HepG2 (cell line): Measurements from ENCODE around the gene GSTM1. TPM values are rescaled to one million over a fixed set of nuclear protein-coding genes. Genes with fewer than 3 reads are reported as not detected.

Experiments used
- EHMT2 ChIP-seq: fragments of 200-600 bp; sonication (generic); IDR thresholded peaks from 2 replicates; pipeline ENCODE4 v1.7.0; 2017; ENCODE audit warnings: antibody characterized with exemption, low read depth, low read length, borderline replicate concordance
- ELF1 ChIP-seq: sonication (generic); formaldehyde crosslinking; IDR thresholded peaks from 2 replicates; pipeline ENCODE4 v1.4.0; 2020; ENCODE audit warnings: missing genetic modification reagents
- FOXP1 ChIP-seq, 2 experiments: fragments of 450-650 bp in 1 of 2; IDR thresholded peaks; 2 replicates each; pipeline ENCODE4 v1.6.1; 2017 to 2018; ENCODE audit warnings: antibody characterized with exemption in 1 of 2
- HDAC2 ChIP-seq: sonication (generic); formaldehyde crosslinking; IDR thresholded peaks from 2 replicates; pipeline ENCODE4 v1.4.0; 2020; ENCODE audit warnings: missing genetic modification reagents
- JUND ChIP-seq: sonication (generic); formaldehyde crosslinking; IDR thresholded peaks from 2 replicates; pipeline ENCODE4 v1.8.0; 2022; ENCODE audit warnings: mild to moderate bottlenecking, missing genetic modification reagents
- KAT7 ChIP-seq: IDR thresholded peaks from 2 replicates; pipeline ENCODE4 v1.6.1; 2018; ENCODE audit warnings: borderline replicate concordance, missing compliant biosample characterization
- MED1 ChIP-seq: sonication (generic); formaldehyde crosslinking; IDR thresholded peaks from 2 replicates; pipeline ENCODE4 v1.4.0; 2020; ENCODE audit warnings: missing genetic modification reagents
- MNT ChIP-seq: fragments of 450-650 bp; IDR thresholded peaks from 2 replicates; pipeline ENCODE4 v1.6.1; 2016
- NFE2L1 ChIP-seq: sonication (generic); formaldehyde crosslinking; IDR thresholded peaks from 2 replicates; pipeline ENCODE4 v1.4.0; 2020; ENCODE audit warnings: missing genetic modification reagents, mild to moderate bottlenecking, borderline replicate concordance
- PAWR ChIP-seq: sonication (generic); formaldehyde crosslinking; IDR thresholded peaks from 2 replicates; pipeline ENCODE4 v1.4.0; 2020; ENCODE audit warnings: missing genetic modification reagents, mild to moderate bottlenecking, borderline replicate concordance
- RFXANK ChIP-seq: IDR thresholded peaks from 2 replicates; pipeline ENCODE4 v1.6.1; 2016
- SIN3A ChIP-seq: IDR thresholded peaks from 2 replicates; pipeline ENCODE4 v1.6.1; 2011; ENCODE audit warnings: low read depth, mild to moderate bottlenecking, control low read depth, low read length, borderline replicate concordance
- SMAD9 ChIP-seq: sonication (generic); formaldehyde crosslinking; IDR thresholded peaks from 2 replicates; pipeline ENCODE4 v1.5.1; 2020; ENCODE audit warnings: mild to moderate bottlenecking, missing genetic modification reagents
- SNAPC4 ChIP-seq: sonication (generic); formaldehyde crosslinking; IDR thresholded peaks from 2 replicates; pipeline ENCODE4 v1.4.0; 2020; ENCODE audit warnings: mild to moderate bottlenecking, missing genetic modification reagents
- TAF15 ChIP-seq: fragments of 200-400 bp; formaldehyde crosslinking; IDR thresholded peaks from one replicate; pipeline ENCODE4 v1.6.1; 2018; ENCODE audit warnings: mild to moderate bottlenecking, low read depth, low read length; ENCODE audit not compliant: poor library complexity, severe bottlenecking
- ZC3H13 ChIP-seq: sonication (generic); formaldehyde crosslinking; IDR thresholded peaks from 2 replicates; pipeline ENCODE4 v1.8.1; 2023; ENCODE audit warnings: mild to moderate bottlenecking, missing genetic modification reagents, moderate library complexity
- ZEB1 ChIP-seq: IDR thresholded peaks from 2 replicates; pipeline ENCODE4 v1.6.1; 2012; ENCODE audit warnings: mild to moderate bottlenecking, low read depth, inconsistent platforms; ENCODE audit not compliant: insufficient replicate concordance
- ZMAT3 ChIP-seq: sonication (generic); formaldehyde crosslinking; conservative IDR thresholded peaks from 2 replicates; pipeline ENCODE4 v1.7.0; 2021; ENCODE audit warnings: missing genetic modification reagents
- ZNF136 ChIP-seq: sonication (generic); formaldehyde crosslinking; IDR thresholded peaks from 2 replicates; pipeline ENCODE4 v1.8.1; 2022; ENCODE audit warnings: low read depth, mild to moderate bottlenecking, moderate library complexity, missing genetic modification reagents
- ZNF329 ChIP-seq: sonication (generic); formaldehyde crosslinking; IDR thresholded peaks from 2 replicates; pipeline ENCODE4 v1.9.0; 2021; ENCODE audit warnings: low read depth, mild to moderate bottlenecking, missing genetic modification reagents
- ZNF451 ChIP-seq: sonication (generic); formaldehyde crosslinking; IDR thresholded peaks from 2 replicates; pipeline ENCODE4 v1.5.0; 2020; ENCODE audit warnings: mild to moderate bottlenecking, missing genetic modification reagents
- ZNF468 ChIP-seq: sonication (generic); formaldehyde crosslinking; IDR thresholded peaks from 2 replicates; pipeline ENCODE4 v1.8.0; 2022; ENCODE audit warnings: mild to moderate bottlenecking, moderate library complexity, missing genetic modification reagents
- ZNF644 ChIP-seq: IDR thresholded peaks from 2 replicates; pipeline ENCODE4 v1.6.1; 2016; ENCODE audit warnings: low read depth
- ZNF749 ChIP-seq: sonication (generic); formaldehyde crosslinking; IDR thresholded peaks from 2 replicates; pipeline ENCODE4 v1.8.0; 2022; ENCODE audit warnings: mild to moderate bottlenecking, missing genetic modification reagents, moderate library complexity, borderline replicate concordance
- ZNF883 ChIP-seq: sonication (generic); formaldehyde crosslinking; IDR thresholded peaks from 2 replicates; pipeline ENCODE4 v1.5.1; 2020; ENCODE audit warnings: mild to moderate bottlenecking, missing genetic modification reagents; ENCODE audit errors: not compliant biosample characterization
- polyA plus RNA-seq, 8 experiments: library from polyadenylated mRNA; depleted of rRNA in 3 of 8; stranded (reverse) in 7 of 8; unstranded in 1 of 8; fragments of >200 nt; fragmentation: Illumina TruSeq in 4 of 8; extraction: Trizol in 4 of 8; gene quantifications; 2 replicates each; pipeline versions ENCODE4 v1.2.1 to v1.2.3, GENCODE V29; 2011 to 2016; ENCODE audit warnings: low read depth in 4 of 8, missing spikeins in 1 of 8, mixed read lengths in 1 of 8; ENCODE audit not compliant: insufficient read depth in 1 of 8
- total RNA-seq, 5 experiments: library from RNA; depleted of rRNA; stranded (reverse); fragments of >200 nt; fragmentation: Illumina TruSeq; extraction: Trizol; gene quantifications; 2 replicates each; pipeline ENCODE4 v1.2.3, GENCODE V29; 2016; ENCODE audit warnings: low read depth in 1 of 5

The GSTM1 gene
- total and polyA plus RNA-seq, 2 of the 13 experiments (the other 11 are each of a cell fraction or from before 2014, with no cell fraction given), result 0.42 TPM; not detected in 1

GRCh38 chr1:109739738-109740614, 52.4 kb downstream of the GSTM1 start (continued):
- no peak for TF ChIP-seq SNAPC4 (CRISPR knock-in tag)
- TF ChIP-seq ZEB1, result no peak
- TF ChIP-seq SMAD9, result no peak
- no peak for TF ChIP-seq JUND (CRISPR knock-in tag)
- TF ChIP-seq ELF1, result no peak
- no peak for TF ChIP-seq FOXP1 (IDR thresholded peaks at IDR 0.05)
- TF ChIP-seq FOXP1 (CRISPR knock-in tag; IDR thresholded peaks at IDR 0.05), result no peak
- peak; percentile 1; the same call in 1 of the 2 replicates for TF ChIP-seq ZMAT3 (CRISPR knock-in tag)
- TF ChIP-seq ZNF136 (CRISPR knock-in tag), result no peak
- no peak for TF ChIP-seq MNT
- TF ChIP-seq RFXANK, result no peak
- no peak; the same call in 1 of the 2 replicates for TF ChIP-seq ZNF329
- TF ChIP-seq HDAC2 (CRISPR knock-in tag), result peak; percentile 15
- TF ChIP-seq SIN3A, result peak; percentile 53; the same call in 1 of the 2 replicates
- TF ChIP-seq ZNF883 (CRISPR knock-in tag), result no peak
- no peak for TF ChIP-seq TAF15
- no peak for TF ChIP-seq EHMT2
- no peak; the same call in 1 of the 2 replicates for TF ChIP-seq ZNF468
- 0 out of 2 replicates have a peak, but pooled peaks have one; percentile 35 for TF ChIP-seq KAT7 (CRISPR knock-in tag)
- TF ChIP-seq ZNF451 (CRISPR knock-in tag), result no peak
- TF ChIP-seq ZNF749 (CRISPR knock-in tag), result 0 out of 2 replicates have a peak, but pooled peaks have one; percentile 64
- 0 out of 2 replicates have a peak, but pooled peaks have one; percentile 16 for TF ChIP-seq MED1
- TF ChIP-seq PAWR (CRISPR knock-in tag), result no peak
- TF ChIP-seq ZNF644 (CRISPR knock-in tag), result no peak
- no peak for TF ChIP-seq NFE2L1
- TF ChIP-seq ZC3H13 (CRISPR knock-in tag), result no peak; the same call in 1 of the 2 replicates
